ENCODE results near the gene GNG2. TPM values are rescaled to one million over a fixed set of nuclear protein-coding genes. Genes with fewer than 3 reads are reported as not detected.

Gene GNG2
- total RNA-seq, 3 donors from 2014 or later: 12.1 to 106 (median 15.1) TPM

GRCh38 chr14:51926449-51926848, 66.0 kb downstream of the GNG2 start:
- intact Hi-C loops (cut with DNase I; ENCODE audit: low total_unique reads): no loop called here
- no peaks in the 10 kb centered on the region for H3K36me3 ChIP-seq
- no peak overlapping the region for H3K4me3 ChIP-seq

GRCh38 chr14:51928568-51928967, 68.2 kb downstream of the GNG2 start:
- H3K9me3 ChIP-seq: no peaks in the 10 kb centered on the region
- no peaks in the 10 kb centered on the region for H3K36me3 ChIP-seq
- H3K27me3 ChIP-seq: no peaks in the 10 kb centered on the region
- intact Hi-C loops (cut with DNase I; ENCODE audit: low total_unique reads): no loop called here
- no peak for DNase-seq (ENCODE audit: low spot score in 2 of 2)
- H3K27ac ChIP-seq: no peak overlapping the region
- H3K4me3 ChIP-seq: no peak overlapping the region
- no peak for TF ChIP-seq POLR2A (IDR thresholded peaks at IDR 0.05)
- TF ChIP-seq POLR2AphosphoS5 (IDR thresholded peaks at IDR 0.05): no peak
- no peak for TF ChIP-seq CTCF (IDR thresholded peaks at IDR 0.05)
- no peaks in the 10 kb centered on the region for H3K4me1 ChIP-seq

More at GRCh38 chr14:51926449-51926848, 66.0 kb downstream of the GNG2 start:
- DNase-seq (ENCODE audit: low spot score in 2 of 2): no peak
- H3K27ac ChIP-seq: no peak overlapping the region
- H3K9me3 ChIP-seq: no peaks in the 10 kb centered on the region
- no peaks in the 10 kb centered on the region for H3K27me3 ChIP-seq
- H3K4me1 ChIP-seq: no peaks in the 10 kb centered on the region
- TF ChIP-seq CTCF (IDR thresholded peaks at IDR 0.05) (no peak), POLR2A (IDR thresholded peaks at IDR 0.05) (no peak), POLR2AphosphoS5 (IDR thresholded peaks at IDR 0.05) (no peak)

- no peaks in the 10 kb centered on the region for H3K36me3 ChIP-seq
- intact Hi-C loops (cut with DNase I; ENCODE audit: low total_unique reads): no loop called here
- no peak overlapping the region for H3K27ac ChIP-seq
- no peaks in the 10 kb centered on the region for H3K9me3 ChIP-seq
- no peaks in the 10 kb centered on the region for H3K4me1 ChIP-seq
- no peaks in the 10 kb centered on the region for H3K27me3 ChIP-seq
- no peak for TF ChIP-seq POLR2AphosphoS5 (IDR thresholded peaks at IDR 0.05)
- no peak for TF ChIP-seq POLR2A (IDR thresholded peaks at IDR 0.05)
- TF ChIP-seq CTCF (IDR thresholded peaks at IDR 0.05): no peak
- H3K4me3 ChIP-seq: no peak overlapping the region
- no peak for DNase-seq (ENCODE audit: low spot score in 2 of 2)
Observed at GRCh38 chr14:51929166-51929565, 68.8 kb downstream of the GNG2 start.

GRCh38 chr14:51929910-51930682, 69.7 kb downstream of the GNG2 start:
- H3K27ac ChIP-seq: no peak overlapping the region
- H3K36me3 ChIP-seq: no peaks in the 10 kb centered on the region
- H3K27me3 ChIP-seq: no peaks in the 10 kb centered on the region
- intact Hi-C loops (cut with DNase I; ENCODE audit: low total_unique reads): no loop called here
- H3K4me1 ChIP-seq: no peaks in the 10 kb centered on the region
- H3K4me3 ChIP-seq: no peak overlapping the region
- DNase-seq (ENCODE audit: low spot score in 2 of 2): no peak
- TF ChIP-seq POLR2AphosphoS5 (IDR thresholded peaks at IDR 0.05): no peak
- TF ChIP-seq CTCF (IDR thresholded peaks at IDR 0.05): no peak
- no peak for TF ChIP-seq POLR2A (IDR thresholded peaks at IDR 0.05)
- no peaks in the 10 kb centered on the region for H3K9me3 ChIP-seq

- Histone ChIP-seq H3K4me1 (no peaks in the 10 kb centered on the region), H3K4me3 (no peak overlapping the region), H3K27me3 (no peaks in the 10 kb centered on the region), H3K9me3 (no peaks in the 10 kb centered on the region), H3K36me3 (no peaks in the 10 kb centered on the region), H3K27ac (no peak overlapping the region)
- intact Hi-C loops (cut with DNase I; ENCODE audit: low total_unique reads): no loop called here
- TF ChIP-seq POLR2AphosphoS5 (IDR thresholded peaks at IDR 0.05): no peak
- no peak for TF ChIP-seq POLR2A (IDR thresholded peaks at IDR 0.05)
- no peak for TF ChIP-seq CTCF (IDR thresholded peaks at IDR 0.05)
- DNase-seq (ENCODE audit: low spot score in 2 of 2): no peak
Observed at GRCh38 chr14:51931308-51931707, 70.9 kb downstream of the GNG2 start.
